NCI-H748 (cell line): Measurements from ENCODE around the gene LPAR5.
A peak's percentile ranks its signal among the peaks of the same experiment; 100 is the strongest.

Experiments used
- DNase-seq: peaks from one replicate; lab custom pipeline; 2025; ENCODE audit not compliant: unreplicated experiment; lab: John Stamatoyannopoulos, UW

Gene LPAR5

GRCh38 chr12:6639151-6639801, 3.5 kb upstream of the LPAR5 start:
- no peak for DNase-seq

DNA sequence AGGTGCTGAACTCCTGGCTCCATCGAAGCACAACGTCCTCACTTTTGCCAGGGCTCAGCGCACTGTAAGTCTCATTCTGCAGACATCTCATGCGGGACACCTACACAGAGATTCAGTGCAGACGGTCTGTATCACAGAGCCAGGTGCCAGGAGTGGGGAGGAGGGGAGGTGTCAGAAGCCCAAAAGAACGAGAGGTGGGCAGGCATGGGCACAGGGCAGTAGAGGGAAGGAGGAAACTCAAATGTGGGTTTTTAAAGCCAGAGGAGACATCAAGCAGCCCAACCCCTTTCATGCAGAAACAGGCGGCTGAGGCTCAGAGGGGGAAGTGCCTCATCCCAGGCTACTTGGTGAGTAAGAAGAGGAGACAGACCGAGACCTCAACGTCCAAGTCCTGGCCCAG, 2.5 kb upstream of the LPAR5 start:
- no peak for DNase-seq

DNA sequence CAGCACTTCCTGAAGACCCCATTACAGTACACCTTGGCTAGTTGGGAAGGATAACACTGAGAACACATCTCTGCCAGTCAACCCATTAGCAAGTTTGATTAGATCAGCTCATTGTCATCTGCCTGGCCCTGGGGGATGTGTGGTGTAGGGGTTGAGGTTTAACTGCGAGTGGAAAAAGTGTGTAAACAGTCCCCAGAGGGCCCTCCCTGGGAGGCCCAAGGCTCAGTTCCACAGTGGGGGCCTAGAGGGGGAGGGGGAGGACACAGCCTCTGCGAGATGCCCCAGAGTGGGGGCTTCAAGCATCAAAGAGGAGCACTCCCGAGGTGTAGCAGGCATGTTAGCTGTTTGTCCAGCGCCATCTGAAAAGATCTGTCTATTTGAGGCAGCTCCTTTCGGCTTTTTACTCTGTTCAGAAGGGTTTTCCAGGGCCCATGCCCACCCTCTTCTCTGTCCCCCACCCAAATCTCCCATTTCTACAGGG, 344 bp downstream of the LPAR5 start:
- no peak for DNase-seq

- peak; percentile 6 for DNase-seq
These were observed 3.5 kb downstream of the LPAR5 start for GRCh38 chr12:6632026-6632983.

GRCh38 chr12:6631549-6631961, 4.2 kb downstream of the LPAR5 start:
- no peak for DNase-seq

- no peak for DNase-seq
These were observed 5.0 kb downstream of the LPAR5 start for GRCh38 chr12:6630736-6631135.

DNA sequence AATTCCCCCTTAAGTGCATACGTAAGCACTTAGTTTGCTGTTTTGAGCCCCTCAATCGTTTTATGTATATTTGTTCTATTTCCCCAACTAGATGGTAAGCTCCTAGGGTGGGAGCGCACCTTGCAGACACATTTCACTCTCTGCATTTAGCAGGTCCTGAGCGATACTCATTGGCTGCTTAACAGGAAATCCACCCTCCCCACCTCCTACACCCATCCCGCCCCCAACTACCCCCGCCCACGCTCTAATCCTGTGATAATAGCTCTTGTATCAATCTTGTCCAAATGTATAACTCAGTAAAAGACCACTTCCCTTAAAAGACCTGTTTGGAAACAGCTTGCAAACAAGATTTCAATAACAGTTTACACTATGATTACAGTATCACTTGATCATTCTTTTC, 8.1 kb downstream of the LPAR5 start:
- DNase-seq: no peak

DNA sequence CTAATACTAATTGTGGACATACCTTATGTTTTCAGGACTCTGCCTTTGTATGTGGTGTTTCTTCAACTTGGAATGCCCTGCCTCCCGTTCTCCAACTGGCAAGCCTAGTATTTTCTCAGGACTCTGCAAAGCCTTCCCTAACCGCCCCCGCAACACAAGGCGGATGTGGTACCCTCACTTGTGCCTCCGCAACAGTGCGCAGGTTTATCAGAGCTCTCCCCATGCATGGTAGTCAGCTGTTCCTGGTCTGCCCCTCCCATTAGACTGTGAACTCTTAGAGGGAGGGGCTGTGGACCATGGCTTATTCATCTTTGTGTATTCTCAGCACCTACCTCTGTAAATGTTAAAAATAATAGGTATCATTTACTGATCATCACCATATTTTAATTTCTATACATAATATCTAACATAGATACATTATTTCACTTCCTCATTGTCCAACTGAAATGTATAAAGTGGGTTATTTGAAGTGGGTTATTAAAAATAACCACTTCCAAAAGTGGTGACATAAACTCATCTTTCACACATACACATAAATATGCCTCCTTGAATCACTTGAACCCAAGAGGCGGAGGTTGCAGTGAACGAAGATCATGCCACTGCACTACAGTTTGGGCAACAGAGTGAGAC, 9.0 kb downstream of the LPAR5 start:
- no peak for DNase-seq

DNA sequence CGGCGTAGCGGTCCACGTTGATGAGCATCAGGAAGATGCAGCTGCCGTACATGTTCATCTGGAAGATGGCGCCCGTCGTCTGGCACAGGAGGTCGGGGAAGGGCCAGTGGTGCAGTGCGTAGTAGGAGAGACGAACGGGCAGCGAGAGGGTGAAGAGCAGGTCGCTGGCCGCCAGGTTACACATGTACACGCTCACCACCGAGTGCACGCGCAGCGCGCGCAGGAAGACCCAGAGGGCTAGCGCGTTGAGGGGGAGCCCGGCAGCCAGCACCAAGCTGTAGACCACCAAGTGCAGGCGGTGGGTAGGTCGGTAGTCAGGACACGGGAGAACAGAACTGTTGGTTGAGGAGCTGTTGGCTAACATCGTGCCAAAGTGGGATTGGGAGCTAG, 14.9 kb downstream of the LPAR5 start:
- DNase-seq: no peak

DNA sequence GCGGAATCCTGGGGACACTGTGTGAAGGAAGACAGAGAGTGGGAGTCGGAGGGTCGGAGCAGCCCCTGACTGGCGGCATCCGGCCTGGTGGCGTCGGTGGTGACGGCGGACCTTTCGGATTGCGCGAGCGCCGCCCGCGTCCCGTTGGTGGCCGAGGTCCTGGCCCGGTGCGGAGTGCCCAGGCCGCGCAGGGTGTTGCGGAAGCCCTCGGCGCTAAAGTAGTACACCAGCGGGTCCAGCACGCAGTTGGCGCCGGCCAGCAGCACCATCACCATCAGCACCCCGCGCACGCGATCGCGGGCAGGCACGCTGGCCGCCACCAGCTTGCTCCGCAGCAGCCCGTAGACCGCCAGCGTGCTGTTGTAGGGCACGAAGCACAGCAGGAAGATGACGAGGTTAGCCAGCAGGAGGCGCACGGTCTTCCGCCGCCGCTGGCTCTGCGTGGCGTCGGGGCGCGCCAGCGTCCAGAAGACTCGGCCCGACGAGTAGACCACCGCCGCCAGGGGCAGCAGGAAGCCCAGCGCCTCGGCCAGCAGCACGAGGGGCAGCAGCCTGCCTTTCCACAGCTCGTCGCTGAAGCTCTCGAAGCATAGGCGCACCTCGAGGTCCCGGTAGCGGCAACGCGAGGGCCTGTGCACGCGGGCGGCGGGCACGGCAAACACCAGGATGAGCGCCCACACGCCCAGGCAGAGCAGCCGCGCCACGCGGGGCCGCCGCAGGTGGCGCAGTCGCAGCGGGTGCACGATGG, 15.4 kb downstream of the LPAR5 start:
- no peak for DNase-seq

DNA sequence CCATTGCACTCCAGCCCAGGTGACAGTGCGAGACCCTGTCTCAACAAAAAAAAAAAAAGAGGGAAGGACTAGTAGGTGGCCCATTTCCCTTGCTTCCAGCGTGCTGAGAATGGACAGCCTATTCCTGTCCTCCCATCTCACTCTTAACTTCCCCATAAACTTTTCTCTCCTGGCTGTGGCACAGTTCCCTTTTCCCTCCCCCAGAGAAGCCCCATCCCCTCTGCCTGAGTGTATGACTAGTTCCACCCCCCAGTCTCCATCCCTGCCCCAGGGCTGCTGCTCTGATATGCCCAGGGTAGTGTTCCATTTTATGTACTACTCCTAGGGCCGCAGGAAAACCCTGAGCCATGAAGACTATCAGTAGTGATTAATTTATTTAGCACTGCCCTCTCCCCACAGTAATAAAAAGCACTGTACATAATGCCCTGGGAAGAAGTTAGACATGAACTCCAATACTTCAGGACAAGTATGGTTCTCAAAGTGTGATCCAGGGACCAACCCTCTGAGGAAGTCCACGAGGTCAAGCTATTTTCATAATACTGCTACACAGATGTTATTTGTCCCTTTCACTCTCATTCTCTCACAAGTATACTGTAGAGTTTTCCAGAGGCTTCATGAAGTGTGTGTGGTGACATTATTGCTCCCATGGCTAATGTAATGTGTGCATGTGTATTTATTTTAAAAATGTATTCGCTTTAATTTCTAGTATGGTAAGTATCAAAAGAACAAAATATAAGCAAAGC, 17.1 kb downstream of the LPAR5 start:
- DNase-seq: no peak

- no peak for DNase-seq
These were observed 20.0 kb downstream of the LPAR5 start for GRCh38 chr12:6615802-6616201.

- DNase-seq: no peak
These were observed 21.1 kb downstream of the LPAR5 start for GRCh38 chr12:6614513-6615172.

DNA sequence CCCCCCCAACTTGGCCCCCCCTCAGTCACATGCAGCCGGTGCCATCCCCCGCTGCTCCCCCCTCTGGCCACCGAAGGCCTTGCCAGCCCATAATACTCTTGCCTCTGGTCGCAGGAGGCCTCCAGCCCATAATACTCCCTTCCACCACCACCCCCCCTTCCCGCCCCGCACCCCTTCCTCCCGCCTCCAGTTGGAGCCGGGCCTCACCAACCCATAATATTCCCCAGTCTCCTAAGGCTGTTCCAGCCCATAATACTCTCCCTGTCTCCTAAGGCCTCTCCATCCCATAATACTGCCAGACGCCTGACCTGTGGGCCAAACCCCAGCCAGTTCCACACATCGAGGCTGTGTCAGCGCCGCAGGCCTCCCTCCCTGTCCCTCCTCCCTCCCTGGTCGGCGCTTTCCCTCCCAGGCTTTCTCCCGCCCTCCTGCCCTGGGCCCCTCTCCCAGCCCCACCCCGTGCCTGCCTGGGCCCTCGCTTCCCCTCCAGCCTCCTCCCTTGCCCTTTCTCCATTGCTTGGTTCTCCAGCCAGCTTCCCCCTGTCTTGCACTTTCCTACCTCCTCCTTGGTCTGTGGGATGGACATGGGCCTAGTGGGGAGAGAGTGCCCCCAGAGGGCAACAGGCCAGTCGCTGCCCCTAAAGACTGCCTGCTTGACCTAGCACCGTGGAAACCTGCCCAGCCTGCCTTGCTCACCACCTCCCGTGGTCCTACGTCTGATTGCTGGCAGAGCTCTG, 21.8 kb downstream of the LPAR5 start:
- DNase-seq: peak; percentile 96

DNA sequence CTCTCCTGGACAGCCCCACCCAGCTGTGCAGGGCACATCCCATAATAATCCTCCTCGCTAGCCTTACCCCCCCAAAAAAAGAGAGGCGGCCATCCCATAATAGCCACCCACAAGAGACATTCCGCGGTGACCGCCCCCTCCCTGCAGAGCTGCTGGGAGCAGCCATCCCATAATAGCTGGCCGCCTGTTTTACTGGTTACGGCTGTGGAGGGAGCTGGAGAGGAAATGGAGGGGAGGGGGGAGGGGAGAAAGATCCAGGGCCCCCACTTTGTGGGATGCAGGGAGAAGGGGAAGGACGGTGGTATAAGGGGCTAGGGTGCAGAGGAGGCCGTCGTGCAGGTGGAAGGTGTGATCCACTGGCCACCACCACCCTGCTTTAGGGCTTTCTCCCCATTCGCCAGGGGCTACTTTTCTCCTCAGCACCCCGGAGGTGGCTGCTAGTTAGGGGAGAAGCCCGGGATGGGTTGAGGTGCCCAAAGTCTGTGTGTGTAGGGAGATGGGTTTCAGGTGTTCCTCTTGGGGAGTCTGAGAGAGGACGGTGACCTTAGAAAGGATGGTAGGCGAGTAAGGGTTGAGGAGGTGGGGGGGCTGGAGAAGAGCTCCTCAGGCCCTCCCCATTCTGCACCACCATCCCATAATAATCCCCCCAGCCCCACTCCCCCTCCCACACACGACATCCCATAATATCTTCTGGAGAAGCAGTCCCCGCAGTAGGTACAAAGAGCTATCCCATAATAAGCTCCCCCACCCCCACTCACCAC, 22.6 kb downstream of the LPAR5 start:
- DNase-seq: peak; percentile 89

GRCh38 chr12:6612652-6613014, 23.1 kb downstream of the LPAR5 start:
- DNase-seq: no peak

GRCh38 chr12:6612247-6612646, 23.5 kb downstream of the LPAR5 start:
- DNase-seq: no peak

GRCh38 chr12:6608592-6609281, 27.0 kb downstream of the LPAR5 start:
- peak; percentile 16 for DNase-seq
